DND-41 (cell line): Measurements from ENCODE around the gene MCTP1.

Experiments used
- EZH2 ChIP-seq: IDR thresholded peaks from 3 replicates; pipeline ENCODE4 v1.6.1; 2012; ENCODE audit warnings: borderline replicate concordance, low read depth, mild to moderate bottlenecking, moderate library complexity, low read length, inconsistent platforms; ENCODE audit not compliant: severe bottlenecking
- TF ChIP-seq, protein P1 (sequence below): IDR thresholded peaks from 2 replicates; pipeline ENCODE4 v1.5.1; 2012; ENCODE audit warnings: borderline replicate concordance, low read length, moderate library complexity, mild to moderate bottlenecking; ENCODE audit not compliant: poor library complexity, severe bottlenecking; ENCODE audit errors: extremely low read depth

GRCh38 chr5:94777056-94777880 lies 507.6 kb downstream of the MCTP1 start:
- TF ChIP-seq EZH2 = no peak
- TF ChIP-seq, protein P1, sequence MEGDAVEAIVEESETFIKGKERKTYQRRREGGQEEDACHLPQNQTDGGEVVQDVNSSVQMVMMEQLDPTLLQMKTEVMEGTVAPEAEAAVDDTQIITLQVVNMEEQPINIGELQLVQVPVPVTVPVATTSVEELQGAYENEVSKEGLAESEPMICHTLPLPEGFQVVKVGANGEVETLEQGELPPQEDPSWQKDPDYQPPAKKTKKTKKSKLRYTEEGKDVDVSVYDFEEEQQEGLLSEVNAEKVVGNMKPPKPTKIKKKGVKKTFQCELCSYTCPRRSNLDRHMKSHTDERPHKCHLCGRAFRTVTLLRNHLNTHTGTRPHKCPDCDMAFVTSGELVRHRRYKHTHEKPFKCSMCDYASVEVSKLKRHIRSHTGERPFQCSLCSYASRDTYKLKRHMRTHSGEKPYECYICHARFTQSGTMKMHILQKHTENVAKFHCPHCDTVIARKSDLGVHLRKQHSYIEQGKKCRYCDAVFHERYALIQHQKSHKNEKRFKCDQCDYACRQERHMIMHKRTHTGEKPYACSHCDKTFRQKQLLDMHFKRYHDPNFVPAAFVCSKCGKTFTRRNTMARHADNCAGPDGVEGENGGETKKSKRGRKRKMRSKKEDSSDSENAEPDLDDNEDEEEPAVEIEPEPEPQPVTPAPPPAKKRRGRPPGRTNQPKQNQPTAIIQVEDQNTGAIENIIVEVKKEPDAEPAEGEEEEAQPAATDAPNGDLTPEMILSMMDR = no peak
